NOMO-1 (cell line): ENCODE data around the gene PTPN1.
"Not testable (repeated sequence)": the region's sequence is repeated elsewhere in the genome, so short reads cannot be mapped to it uniquely, and the experiment has no call there.

Experiments
- DNase-seq, 2 experiments: peaks; one replicate each; lab custom pipeline; 2025; ENCODE audit not compliant: unreplicated experiment in 2 of 2; lab: John Stamatoyannopoulos, UW

Gene PTPN1

GRCh38 chr20:50587291-50587961 is 77.2 kb downstream of the PTPN1 start:
- no peak for DNase-seq

- peak; percentile 15 to 39 for DNase-seq
Observed at GRCh38 chr20:50588034-50588736, 78.0 kb downstream of the PTPN1 start.

GRCh38 chr20:50589548-50590347 is 79.6 kb downstream of the PTPN1 start:
- DNase-seq: no peak

- no peak for DNase-seq
Observed at GRCh38 chr20:50590348-50590664, 80.1 kb downstream of the PTPN1 start.

GRCh38 chr20:50591233-50591852 is 81.2 kb downstream of the PTPN1 start:
- no peak for DNase-seq

GRCh38 chr20:50592282-50593004 is 82.3 kb downstream of the PTPN1 start:
- no peak for DNase-seq

GRCh38 chr20:50593005-50593335 is 82.8 kb downstream of the PTPN1 start:
- no peak for DNase-seq

- no peak for DNase-seq
Observed at GRCh38 chr20:50594231-50594590, 84.0 kb downstream of the PTPN1 start.

GRCh38 chr20:50594591-50595432 is 84.6 kb downstream of the PTPN1 start:
- no peak for DNase-seq

- DNase-seq: no peak
Observed at GRCh38 chr20:50595433-50595895, 85.3 kb downstream of the PTPN1 start.

- no peak for DNase-seq
Observed at GRCh38 chr20:50595988-50596693, 86.0 kb downstream of the PTPN1 start.

GRCh38 chr20:50596694-50597021 is 86.5 kb downstream of the PTPN1 start:
- no peak for DNase-seq

- no peak for DNase-seq
Observed at GRCh38 chr20:50597406-50597969, 87.3 kb downstream of the PTPN1 start.

- no peak for DNase-seq
Observed at GRCh38 chr20:50598074-50598473, 87.9 kb downstream of the PTPN1 start.

- not testable (repeated sequence) for DNase-seq
Observed at GRCh38 chr20:50598768-50599167, 88.6 kb downstream of the PTPN1 start.

GRCh38 chr20:50600281-50600895 is 90.2 kb downstream of the PTPN1 start:
- no peak for DNase-seq

GRCh38 chr20:50601511-50602431 is 91.6 kb downstream of the PTPN1 start:
- no peak for DNase-seq
